GM19468 (cell line): ENCODE results near the gene TRIM36.

Source experiments
- ATAC-seq: cut with Tn5 transposase; IDR thresholded peaks from one replicate; pipeline ENCODE4 v1.9.1; 2021; ENCODE audit warnings: mild to moderate bottlenecking, moderate library complexity, moderate number of reproducible peaks; ENCODE audit not compliant: unreplicated experiment; ENCODE audit errors: extremely low read depth

TRIM36 gene

GRCh38 chr5:115169487-115170133, at the start of gene TRIM36:
TSS of gene TRIM36 (minus strand) at chr5:115169908. CDS start at chr5:115169634, 274 bp downstream.
- ATAC-seq: peak; percentile 98

- no peak for ATAC-seq
Measured at GRCh38 chr5:115214541-115214940, 44.8 kb upstream of the TRIM36 start.

GRCh38 chr5:115209279-115209678, 39.6 kb upstream of the TRIM36 start:
- ATAC-seq: peak; percentile 100

- no peak for ATAC-seq
Measured at GRCh38 chr5:115202952-115203351, 33.2 kb upstream of the TRIM36 start.

- no peak for ATAC-seq
Measured at GRCh38 chr5:115196161-115196560, 26.5 kb upstream of the TRIM36 start.

- no peak for ATAC-seq
Measured at GRCh38 chr5:115194676-115195075, 25.0 kb upstream of the TRIM36 start.

- ATAC-seq: no peak
Measured at GRCh38 chr5:115193295-115193694, 23.6 kb upstream of the TRIM36 start.

GRCh38 chr5:115192098-115192497, 22.4 kb upstream of the TRIM36 start:
- ATAC-seq: no peak

- ATAC-seq: no peak
Measured at GRCh38 chr5:115191474-115192031, 21.8 kb upstream of the TRIM36 start.

- no peak for ATAC-seq
Measured at GRCh38 chr5:115190388-115190787, 20.7 kb upstream of the TRIM36 start.

GRCh38 chr5:115189866-115190265, 20.2 kb upstream of the TRIM36 start:
- no peak for ATAC-seq

- ATAC-seq: no peak
Measured at GRCh38 chr5:115186794-115187193, 17.1 kb upstream of the TRIM36 start.

GRCh38 chr5:115184770-115185169, 15.1 kb upstream of the TRIM36 start:
- ATAC-seq: no peak

- ATAC-seq: no peak
Measured at GRCh38 chr5:115181757-115182156, 12.0 kb upstream of the TRIM36 start.

GRCh38 chr5:115180165-115180709, 10.5 kb upstream of the TRIM36 start:
- no peak for ATAC-seq

- no peak for ATAC-seq
Measured at GRCh38 chr5:115179394-115180164, 9.9 kb upstream of the TRIM36 start.

- ATAC-seq: no peak
Measured at GRCh38 chr5:115179030-115179393, 9.3 kb upstream of the TRIM36 start.

- ATAC-seq: no peak
Measured at GRCh38 chr5:115170929-115171510, 1.3 kb upstream of the TRIM36 start.

GRCh38 chr5:115170134-115170928, 623 bp upstream of the TRIM36 start:
- peak; percentile 28 for ATAC-seq
